GM18861 (cell line): ENCODE data around the gene KIF16B.
A peak's percentile ranks its signal among the peaks of the same experiment; 100 is the strongest.

Experiments
- ATAC-seq: cut with Tn5 transposase; IDR thresholded peaks from one replicate; pipeline ENCODE4 v1.9.1; 2021; ENCODE audit not compliant: unreplicated experiment

KIF16B gene

DNA sequence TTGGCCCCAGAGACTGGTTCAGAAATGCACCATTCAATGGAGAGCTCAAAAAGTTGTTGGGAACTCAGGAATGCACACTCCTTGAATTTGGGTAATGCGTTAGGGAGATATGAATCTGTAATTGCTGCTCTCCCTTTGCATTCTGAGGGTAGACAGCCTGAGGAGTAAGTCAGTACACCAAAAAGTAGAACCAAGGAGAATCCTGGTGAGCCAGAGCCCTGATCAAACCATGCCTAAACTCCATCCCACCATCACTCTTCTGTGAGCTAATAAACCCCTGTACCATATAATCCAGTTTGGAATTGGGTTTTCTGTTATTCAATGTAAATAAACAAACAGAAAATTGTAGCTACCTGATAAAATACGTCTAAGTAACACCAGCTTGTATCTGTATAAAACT lies 90.2 kb downstream of the KIF16B start:
- ATAC-seq, result no peak

DNA sequence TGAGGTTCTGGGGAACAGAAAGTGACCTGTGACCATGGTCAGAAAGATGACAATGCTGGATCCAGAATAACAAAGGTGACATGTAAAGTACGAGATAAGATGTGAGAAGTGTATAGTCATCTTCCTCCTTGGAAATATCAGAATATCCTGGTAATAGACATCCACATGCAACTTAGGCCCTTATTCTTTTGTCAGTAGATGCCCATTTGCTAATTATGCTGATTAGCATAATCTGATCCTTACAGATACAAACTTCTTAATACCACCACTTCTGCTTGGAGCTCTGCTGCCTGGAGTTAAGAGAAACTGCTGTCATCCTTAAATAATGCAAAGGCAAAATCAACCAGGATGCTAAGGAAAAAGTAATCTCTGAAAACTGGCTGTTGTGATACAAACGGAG lies 91.3 kb downstream of the KIF16B start:
- ATAC-seq, result no peak

DNA sequence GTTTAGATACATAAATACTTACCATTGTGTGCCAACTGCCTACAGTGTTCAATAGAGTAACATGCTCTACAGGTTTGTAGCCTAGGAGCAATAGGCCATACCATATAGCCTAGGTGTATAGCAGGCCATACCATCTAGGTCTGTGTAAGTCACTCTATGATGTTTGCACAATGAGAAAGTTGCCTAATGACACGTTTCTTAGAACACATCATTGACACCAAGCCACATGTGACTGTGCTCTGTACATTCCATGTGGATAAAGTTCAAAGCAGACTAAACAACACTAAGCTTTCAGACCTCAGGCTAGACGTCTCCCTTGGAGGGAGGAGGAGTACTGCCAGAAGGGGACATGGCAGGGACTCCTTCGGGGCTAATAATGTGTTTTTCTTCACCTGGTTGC lies 93.6 kb downstream of the KIF16B start:
- ATAC-seq, result no peak

DNA sequence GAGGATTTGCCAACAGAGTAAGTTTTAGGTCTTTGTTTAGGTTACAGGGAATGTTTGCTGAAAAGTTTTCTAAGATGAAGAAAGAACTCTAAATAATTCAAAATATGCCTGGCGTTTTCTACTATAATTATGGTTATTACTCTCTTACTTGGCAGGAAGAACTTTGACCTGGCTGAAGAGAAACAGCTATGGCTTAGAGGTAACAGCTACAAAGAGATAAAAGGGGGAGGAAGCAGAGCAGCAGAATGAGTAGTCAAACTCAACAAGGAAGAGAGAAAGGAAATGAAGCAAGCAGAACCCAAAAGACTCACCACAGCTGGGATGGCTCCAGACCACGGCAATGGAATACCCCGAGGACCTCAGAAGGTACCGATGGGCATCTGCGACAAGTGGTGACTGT lies 95.6 kb downstream of the KIF16B start:
- no peak for ATAC-seq

DNA sequence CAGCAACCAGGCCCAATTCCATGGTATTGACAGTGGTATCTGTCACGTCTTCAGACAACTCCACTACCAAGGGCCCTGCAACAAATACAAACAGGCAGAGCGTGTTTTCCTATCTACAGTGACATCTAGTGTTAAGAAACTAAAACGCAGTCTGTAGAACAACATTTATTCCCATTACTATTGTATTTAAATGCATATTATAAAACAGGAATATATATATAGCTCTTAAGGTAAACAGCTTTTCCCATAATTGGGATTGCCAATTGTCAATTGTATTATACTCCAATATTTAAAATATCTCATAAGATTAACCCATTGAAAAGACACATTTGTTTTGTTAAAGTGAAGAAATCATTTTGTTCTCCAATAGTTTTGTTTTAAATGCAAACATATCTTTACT lies 97.2 kb downstream of the KIF16B start:
- peak; percentile 63 for ATAC-seq

DNA sequence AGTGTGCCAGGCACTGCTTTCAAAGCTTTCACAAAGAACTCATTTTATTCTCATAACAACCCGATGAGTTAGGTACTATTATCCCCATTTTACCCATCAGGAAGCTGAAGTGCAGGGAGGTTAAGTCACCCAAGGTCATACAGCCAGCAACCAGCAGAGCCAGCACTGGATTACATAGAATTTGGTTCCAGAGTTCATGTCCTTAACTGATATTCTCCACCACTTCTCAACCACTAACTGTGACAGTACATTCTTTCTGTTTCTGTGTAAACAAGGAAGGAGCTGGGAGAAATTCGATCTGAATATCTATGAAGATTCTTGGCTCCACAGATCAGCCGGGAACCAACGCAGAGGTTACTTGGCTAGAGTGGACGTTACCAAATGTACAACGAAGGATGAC lies 98.0 kb downstream of the KIF16B start:
- no peak for ATAC-seq

DNA sequence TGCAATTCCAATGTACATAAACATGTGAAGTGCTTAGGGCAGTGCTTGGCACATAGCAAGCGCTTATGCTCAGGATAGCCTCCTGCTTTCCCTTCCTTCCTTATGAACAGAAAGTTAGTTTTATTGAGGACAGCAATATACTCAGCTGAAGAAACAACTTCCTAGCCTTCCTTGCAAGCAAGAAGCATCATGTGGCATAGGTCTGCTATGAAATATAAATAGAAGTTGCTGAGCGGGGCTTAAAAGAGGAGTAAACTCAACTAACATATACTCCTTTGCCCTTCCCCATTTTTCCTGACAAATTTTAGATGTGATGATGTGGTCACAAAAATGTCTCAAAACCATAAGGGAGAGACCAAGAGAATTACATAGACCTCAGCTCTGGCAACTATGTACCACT lies 98.9 kb downstream of the KIF16B start:
- ATAC-seq, result no peak

DNA sequence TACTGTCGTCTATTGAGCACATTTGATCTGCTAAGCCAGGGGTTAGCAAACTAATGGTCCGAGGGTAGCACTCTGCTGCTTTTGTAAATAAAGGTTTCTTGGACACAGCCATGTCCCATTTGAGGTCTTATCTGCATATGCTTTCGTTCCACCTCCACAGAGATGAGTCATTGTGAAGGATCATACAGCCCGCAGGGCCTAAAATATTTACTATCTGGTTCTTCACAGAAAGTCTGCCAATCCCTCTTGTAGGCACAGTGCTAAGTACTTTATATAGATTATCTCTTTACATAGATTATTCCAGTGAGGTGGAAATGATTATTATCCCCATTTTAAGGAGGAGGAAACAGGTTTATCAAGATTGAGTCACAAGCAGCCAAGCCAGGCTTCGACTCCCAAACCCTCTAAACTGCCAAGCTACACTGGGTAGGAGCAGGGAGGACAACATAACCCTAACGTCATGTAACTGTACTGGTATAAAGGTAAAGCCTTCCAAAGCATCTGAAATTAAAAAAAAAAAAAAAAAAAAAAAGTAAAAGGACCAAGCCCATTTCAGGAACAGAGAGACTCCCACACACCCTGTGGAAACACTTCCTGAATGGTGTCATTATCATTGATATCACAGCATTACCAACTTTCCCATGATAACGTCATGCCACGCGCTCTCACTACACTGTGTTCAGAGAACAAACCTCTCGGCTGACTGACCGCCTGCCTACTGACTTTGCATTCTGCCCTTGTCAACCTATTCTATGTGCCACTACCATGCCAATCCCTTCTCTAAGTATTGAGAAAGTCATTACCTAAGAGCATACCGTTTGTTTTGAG lies 101.0 kb downstream of the KIF16B start:
- no peak for ATAC-seq

DNA sequence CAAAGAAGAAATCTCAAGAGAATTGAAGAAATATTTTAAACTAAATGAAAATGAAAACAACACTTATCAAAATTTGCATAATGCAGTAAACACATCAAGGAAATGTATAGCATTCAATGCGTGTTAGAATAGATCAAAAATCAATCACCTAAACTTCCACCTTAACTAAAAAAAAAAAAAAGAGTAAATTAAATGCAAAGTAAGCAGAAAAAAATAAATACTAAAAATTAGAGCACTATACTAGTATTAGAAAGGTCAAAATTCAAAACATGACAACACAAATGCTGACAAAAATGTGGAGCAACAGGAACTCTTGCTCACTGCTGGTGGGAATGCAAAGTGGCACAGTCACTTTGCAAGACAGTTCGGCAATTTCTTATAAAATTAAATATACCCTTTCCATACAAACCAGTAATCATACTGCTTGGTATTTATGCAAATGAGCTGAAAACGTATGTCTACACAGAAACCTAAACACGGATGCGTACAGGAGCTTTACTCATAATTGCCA lies 103.8 kb downstream of the KIF16B start:
- no peak for ATAC-seq

DNA sequence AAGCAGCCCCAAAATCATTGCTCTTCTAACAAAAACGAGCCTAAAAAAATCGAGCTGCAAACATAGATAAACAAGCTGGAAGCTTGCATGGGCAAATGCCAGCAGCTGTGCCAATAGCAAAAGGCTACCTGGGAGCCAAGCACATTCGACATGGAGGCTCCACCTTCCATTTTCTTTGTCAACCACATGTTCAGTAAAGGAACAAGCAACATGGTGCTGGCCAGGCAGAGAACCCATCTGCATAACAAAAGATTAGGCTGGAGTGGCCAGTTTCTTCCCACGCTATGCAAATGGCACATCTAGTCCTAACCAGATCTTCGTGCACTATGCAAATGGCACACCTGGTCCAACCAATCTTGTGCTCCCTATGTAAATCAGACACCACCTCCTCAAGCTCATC lies 110.5 kb downstream of the KIF16B start:
- ATAC-seq, result no peak

DNA sequence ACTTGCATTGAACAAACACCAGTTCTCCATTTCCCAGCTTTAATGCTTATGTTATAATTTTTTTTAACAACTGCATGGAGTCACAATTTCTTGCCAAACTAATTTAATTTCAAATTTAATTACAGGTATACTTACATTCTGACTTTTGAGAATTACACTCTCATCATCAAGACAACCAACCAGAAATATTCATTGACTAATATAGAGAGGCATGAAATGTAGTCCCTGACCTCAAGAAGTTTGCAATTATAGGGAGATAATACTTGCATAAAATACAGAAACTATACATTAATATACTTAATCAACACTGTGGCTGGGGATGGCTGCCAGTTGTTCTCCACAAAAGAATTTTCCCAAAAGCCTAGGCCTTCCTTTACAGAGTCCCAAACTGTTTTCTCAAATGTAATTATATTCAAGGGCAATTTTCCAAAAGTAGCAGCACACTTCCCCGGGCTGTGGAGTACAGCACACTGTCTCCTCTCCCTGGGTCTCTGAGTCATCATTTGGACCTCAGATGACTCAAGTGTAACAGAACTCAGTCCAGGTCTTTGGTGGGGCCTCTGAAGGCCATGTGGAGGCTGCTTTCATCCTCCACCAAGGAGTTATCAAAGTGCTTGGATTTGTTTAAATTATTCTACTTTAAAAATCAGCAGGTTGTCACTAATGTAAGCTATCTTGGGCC lies 114.1 kb downstream of the KIF16B start:
- ATAC-seq, result no peak

DNA sequence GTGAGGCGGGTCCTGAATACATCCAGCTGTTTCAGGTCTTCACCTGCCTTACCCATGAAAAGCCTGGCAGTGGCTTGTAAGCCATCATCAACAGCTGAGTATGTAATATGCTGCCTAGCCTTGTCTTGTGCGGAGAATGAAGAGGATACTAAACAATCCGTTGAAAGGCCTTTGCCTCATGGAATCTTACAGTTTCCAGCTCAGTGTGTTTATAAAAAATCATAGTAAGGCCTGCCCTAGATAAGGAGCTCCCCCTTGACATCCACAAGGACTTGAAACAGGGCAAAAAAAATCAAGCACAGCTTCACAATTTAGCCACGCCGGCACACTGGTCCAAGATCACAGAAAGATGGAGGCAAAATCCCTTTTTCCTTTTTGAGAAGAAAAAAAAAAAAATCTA lies 115.7 kb downstream of the KIF16B start:
- no peak for ATAC-seq

DNA sequence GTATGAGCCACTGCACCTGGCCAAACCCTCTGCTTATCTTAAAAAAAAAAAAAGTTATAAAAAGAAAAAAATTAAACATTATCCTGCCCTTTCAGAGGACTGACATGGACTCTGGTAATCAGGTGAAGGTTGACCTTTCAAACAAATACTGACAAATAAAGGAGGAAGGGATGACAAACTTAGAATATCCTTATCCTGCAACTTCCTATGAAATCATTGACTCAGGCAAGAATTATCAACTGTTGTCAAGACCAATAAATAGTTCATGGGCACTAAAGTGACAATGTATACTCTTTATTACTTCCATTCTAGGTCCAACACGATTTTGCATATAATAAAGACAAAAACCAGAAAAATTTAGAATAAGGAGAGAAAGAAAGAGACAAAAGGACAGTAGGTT lies 117.9 kb downstream of the KIF16B start:
- ATAC-seq, result no peak

DNA sequence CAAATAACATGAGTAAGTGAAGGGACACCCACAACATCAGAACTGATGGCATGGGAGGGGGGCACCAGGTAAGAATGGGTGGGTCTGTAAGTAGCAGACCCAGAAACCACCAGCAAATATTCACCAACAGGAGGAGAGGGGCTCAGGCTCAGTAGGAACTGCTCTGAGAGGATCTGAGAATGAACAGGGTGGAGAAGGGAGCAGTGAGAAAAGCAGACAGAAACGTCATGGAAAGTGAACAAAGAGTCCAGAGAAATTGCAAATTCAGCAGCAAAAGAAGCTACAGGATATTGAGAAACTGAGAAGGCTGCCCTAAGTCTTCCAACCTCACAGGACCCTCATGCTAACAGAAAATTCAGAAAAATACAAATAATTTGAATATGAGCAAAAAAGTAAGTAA lies 121.3 kb downstream of the KIF16B start:
- ATAC-seq, result no peak

DNA sequence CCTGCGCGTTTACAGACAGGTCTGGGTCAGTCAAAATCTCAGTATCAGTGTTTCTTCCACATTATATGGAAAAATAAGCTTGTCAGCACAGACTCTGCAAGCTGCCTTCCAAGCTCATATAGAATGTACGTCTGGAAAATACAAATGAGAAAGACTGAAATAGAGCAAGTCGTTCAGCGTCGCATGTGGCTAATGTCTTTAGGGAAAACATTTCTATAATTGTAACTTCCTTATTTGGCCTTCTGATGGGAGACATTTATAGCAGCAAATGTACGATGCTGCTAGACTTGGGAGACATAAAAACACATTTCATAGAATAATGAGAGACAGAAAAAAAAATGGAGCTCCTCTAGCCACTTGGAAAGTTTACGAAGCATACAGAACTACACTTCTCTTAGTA lies 122.2 kb downstream of the KIF16B start:
- ATAC-seq, result no peak

DNA sequence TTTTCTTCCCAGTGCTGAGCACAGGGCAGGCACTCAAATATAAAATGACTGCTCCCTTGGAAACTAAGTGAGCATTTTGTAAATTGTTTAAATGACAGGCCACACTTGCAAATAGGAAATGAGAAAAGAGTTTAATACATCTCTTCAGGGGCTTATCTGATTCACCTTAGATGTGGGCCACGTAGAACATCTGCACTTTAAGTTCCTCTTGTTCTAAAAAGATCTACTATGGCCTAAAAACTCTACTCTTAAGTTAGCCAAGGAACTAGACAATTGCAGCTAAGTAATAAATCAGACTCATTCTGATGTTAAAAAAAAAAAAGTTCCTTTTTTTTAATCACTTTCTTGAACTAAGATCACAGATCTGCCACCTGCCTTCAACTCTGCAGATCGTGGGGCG lies 126.3 kb downstream of the KIF16B start:
- no peak for ATAC-seq

DNA sequence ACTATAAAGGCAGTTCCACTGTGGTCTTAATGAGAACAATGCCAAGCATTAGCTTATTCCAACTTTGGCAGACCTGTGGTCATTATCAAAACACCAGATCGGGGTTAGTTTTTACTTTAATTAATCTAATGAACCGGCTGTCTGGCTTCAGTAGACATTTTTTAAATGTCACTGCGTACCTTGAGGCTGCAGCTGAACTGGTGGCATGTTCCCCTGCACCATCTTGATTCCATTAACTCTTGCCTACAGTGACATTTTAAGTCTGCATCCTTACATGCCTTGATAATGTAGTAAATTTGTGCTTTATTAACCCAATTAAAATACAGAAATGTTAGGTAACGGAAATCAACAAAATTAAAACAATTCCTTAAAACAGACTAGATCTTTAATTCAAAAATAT lies 127.0 kb downstream of the KIF16B start:
- no peak for ATAC-seq

DNA sequence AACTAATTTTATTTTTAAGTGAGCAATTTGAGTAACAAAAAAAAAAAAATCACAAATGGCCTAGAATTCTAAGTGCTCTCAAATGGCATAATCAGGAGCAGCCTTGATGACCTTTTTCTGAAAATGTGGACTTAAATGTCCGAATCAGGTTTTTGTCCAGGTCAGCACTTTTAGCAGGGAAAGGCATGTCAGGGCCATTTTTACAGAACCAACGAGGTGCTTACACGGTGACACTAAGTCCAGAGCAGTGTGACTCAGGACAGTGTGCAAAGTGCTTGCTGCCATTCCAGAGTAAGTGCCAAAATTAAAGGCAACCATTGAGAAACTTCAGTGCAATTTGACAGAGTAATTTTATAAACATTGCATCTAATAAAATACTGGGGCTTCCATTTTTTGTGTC lies 127.8 kb downstream of the KIF16B start:
- ATAC-seq, result no peak

DNA sequence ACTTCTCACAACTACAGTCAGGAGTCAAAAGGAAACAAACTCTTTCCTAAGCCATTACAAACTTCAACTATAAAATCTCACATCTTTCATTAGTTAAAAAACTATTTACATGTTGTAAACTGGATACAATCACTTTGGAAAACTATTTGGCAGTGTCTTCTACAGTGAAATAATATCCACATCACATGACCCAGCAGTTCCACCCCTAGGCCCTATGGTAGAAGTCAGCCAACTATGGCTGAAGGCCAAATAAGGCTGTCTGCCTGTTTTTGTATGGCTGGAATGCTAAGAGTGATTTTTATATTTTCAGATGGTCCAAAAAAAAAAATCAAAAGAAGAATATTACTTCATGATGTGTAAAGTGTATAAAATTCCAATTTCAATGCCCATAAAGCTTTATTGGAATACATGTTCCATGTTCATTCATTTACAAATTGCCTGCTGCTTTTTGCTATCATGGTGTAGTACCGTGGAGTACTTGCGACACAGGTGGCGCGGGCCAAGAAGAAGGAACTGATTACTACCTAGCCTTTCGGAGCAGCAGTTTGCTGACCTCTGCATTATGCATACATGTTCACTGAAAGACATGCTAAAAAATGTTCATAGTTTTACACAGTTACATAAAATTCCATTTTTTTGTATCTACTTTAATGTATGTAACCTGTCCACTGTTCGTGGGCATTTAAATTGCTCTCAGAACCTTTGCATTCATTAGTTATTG lies 129.0 kb downstream of the KIF16B start:
- no peak for ATAC-seq

DNA sequence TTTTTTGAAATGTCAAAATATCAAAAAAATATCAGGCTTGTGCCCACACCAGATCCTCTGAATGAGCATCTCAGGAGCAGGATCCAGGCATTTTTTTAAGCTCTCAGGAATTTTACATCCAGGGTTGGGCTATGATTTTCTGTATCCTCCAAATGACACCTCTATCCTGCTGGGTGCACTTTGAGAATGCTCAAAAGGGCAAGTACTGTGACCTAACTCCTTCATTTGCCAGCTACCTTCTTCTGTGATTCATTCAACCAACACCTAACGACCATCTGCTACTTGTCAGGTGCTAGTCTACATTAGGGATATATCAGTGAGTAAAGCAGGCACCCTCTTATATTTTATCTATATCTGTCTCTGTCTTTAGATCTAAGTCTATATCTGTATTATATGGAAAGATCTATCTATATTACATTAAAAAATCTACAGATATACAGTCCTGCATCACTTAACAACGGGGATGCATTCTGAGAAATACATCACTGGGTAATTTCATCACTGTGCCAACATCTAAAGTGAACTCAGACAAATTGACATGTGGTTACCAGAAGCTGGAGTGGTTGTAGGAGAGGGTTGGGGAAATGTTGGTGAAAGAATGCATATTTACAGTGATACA lies 131.6 kb downstream of the KIF16B start:
- no peak for ATAC-seq

DNA sequence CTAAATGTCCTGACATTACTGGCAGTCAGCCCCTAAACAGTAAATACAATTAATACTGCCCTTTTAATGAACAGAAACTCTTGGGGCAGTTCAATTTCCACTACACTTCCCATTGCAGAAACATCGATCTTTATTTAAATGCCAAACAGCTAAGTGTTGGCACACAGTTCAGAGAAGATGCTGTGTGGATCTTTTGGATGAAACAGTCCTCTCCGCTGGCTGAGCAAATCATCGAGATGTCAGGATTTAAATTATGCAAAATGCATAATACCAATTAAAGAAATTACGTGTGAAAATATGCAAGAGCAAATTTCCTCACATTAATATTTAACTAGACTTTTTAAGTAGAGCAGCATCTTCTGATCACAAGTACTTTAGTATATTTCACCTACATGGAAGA lies 132.6 kb downstream of the KIF16B start:
- ATAC-seq, result no peak
